Adipocyte (in vitro differentiated cells): ENCODE results near the gene PLEKHG5.

ENCODE experiments used
- DNase-seq: peaks from one replicate; pipeline ENCODE4 v3.0.0-alpha.2; 2015; ENCODE audit warnings: low read depth
- H3K27me3 ChIP-seq: replicated peaks from 2 replicates; pipeline ENCODE4 v1.7.0; 2013; ENCODE audit warnings: mild to moderate bottlenecking, low read length, moderate library complexity; ENCODE audit not compliant: control insufficient read depth, insufficient read depth
- H3K36me3 ChIP-seq: 2 replicates; pipeline ENCODE4 v1.7.0; 2013; ENCODE audit warnings: low read length, mild to moderate bottlenecking, moderate library complexity; ENCODE audit not compliant: control insufficient read depth, insufficient read depth, severe bottlenecking
- H3K4me1 ChIP-seq: 2 replicates; pipeline ENCODE4 v1.7.0; 2013; ENCODE audit warnings: mild to moderate bottlenecking, low read length, moderate library complexity; ENCODE audit not compliant: control insufficient read depth, insufficient read depth
- H3K4me3 ChIP-seq: 2 replicates; pipeline ENCODE4 v1.7.0; 2013; ENCODE audit warnings: mild to moderate bottlenecking, low read length, moderate library complexity
- H3K9ac ChIP-seq: 2 replicates; pipeline ENCODE4 v1.7.0; 2013; ENCODE audit warnings: mild to moderate bottlenecking, low read length, moderate library complexity
- H3K9me3 ChIP-seq: 2 replicates; pipeline ENCODE4 v1.7.0; 2013; ENCODE audit warnings: mild to moderate bottlenecking, low read length, moderate library complexity; ENCODE audit not compliant: control insufficient read depth

Gene PLEKHG5

GRCh38 chr1:6521536-6521935 is 30.1 kb upstream of the PLEKHG5 start:
- no peaks in the 10 kb centered on the region for H3K9me3 ChIP-seq
- H3K9ac ChIP-seq, result no peak overlapping the region
- no peaks in the 10 kb centered on the region for H3K27me3 ChIP-seq
- H3K36me3 ChIP-seq, result peaks cover 15% of the 10 kb centered on the region
- no peak overlapping the region for H3K4me3 ChIP-seq
- DNase-seq, result peak; percentile 14
- H3K4me1 ChIP-seq, result peaks cover 19% of the 10 kb centered on the region

GRCh38 chr1:6519935-6520671 is 28.6 kb upstream of the PLEKHG5 start:
- Histone ChIP-seq H3K4me3 (peak overlapping the region; percentile 16), H3K36me3 (peaks cover under 1% of the 10 kb centered on the region), H3K4me1 (peaks cover 25% of the 10 kb centered on the region), H3K9ac (no peak overlapping the region), H3K9me3 (no peaks in the 10 kb centered on the region), H3K27me3 (no peaks in the 10 kb centered on the region)
- peak; percentile 89 for DNase-seq

- no peaks in the 10 kb centered on the region for H3K9me3 ChIP-seq
- no peak overlapping the region for H3K9ac ChIP-seq
- H3K27me3 ChIP-seq, result no peaks in the 10 kb centered on the region
- no peak for DNase-seq
- peak overlapping the region; percentile 16 for H3K4me3 ChIP-seq
- H3K4me1 ChIP-seq, result peaks cover 25% of the 10 kb centered on the region
- no peaks in the 10 kb centered on the region for H3K36me3 ChIP-seq
Measured at GRCh38 chr1:6519491-6519934, 28.0 kb upstream of the PLEKHG5 start.

GRCh38 chr1:6517435-6517851 is 26.0 kb upstream of the PLEKHG5 start:
- Histone ChIP-seq H3K27me3 (no peaks in the 10 kb centered on the region), H3K9me3 (no peaks in the 10 kb centered on the region), H3K36me3 (no peaks in the 10 kb centered on the region), H3K9ac (no peak overlapping the region), H3K4me1 (peaks cover 25% of the 10 kb centered on the region), H3K4me3 (no peak overlapping the region)
- no peak for DNase-seq

GRCh38 chr1:6515771-6516170 is 24.3 kb upstream of the PLEKHG5 start:
- no peak for DNase-seq

GRCh38 chr1:6513320-6513801 is 21.9 kb upstream of the PLEKHG5 start:
- peaks cover 6% of the 10 kb centered on the region for H3K4me1 ChIP-seq
- H3K9me3 ChIP-seq, result no peaks in the 10 kb centered on the region
- no peak overlapping the region for H3K9ac ChIP-seq
- no peak for DNase-seq
- H3K36me3 ChIP-seq, result no peaks in the 10 kb centered on the region
- no peak overlapping the region for H3K4me3 ChIP-seq
- peaks cover 4% of the 10 kb centered on the region for H3K27me3 ChIP-seq

More at GRCh38 chr1:6515771-6516170, 24.3 kb upstream of the PLEKHG5 start:
- H3K36me3 ChIP-seq, result no peaks in the 10 kb centered on the region
- H3K27me3 ChIP-seq, result no peaks in the 10 kb centered on the region
- no peak overlapping the region for H3K4me3 ChIP-seq
- H3K4me1 ChIP-seq, result peaks cover 23% of the 10 kb centered on the region
- no peaks in the 10 kb centered on the region for H3K9me3 ChIP-seq
- H3K9ac ChIP-seq, result no peak overlapping the region

GRCh38 chr1:6512908-6513280 is 21.4 kb upstream of the PLEKHG5 start:
- peaks cover 8% of the 10 kb centered on the region for H3K27me3 ChIP-seq
- no peaks in the 10 kb centered on the region for H3K36me3 ChIP-seq
- no peak for DNase-seq
- H3K9me3 ChIP-seq, result no peaks in the 10 kb centered on the region
- H3K9ac ChIP-seq, result no peak overlapping the region
- no peak overlapping the region for H3K4me3 ChIP-seq
- peaks cover 6% of the 10 kb centered on the region for H3K4me1 ChIP-seq

GRCh38 chr1:6512245-6512907 is 20.9 kb upstream of the PLEKHG5 start:
- Histone ChIP-seq H3K9ac (no peak overlapping the region), H3K27me3 (peaks cover 11% of the 10 kb centered on the region), H3K4me3 (no peak overlapping the region), H3K4me1 (peaks cover 6% of the 10 kb centered on the region), H3K9me3 (no peaks in the 10 kb centered on the region), H3K36me3 (no peaks in the 10 kb centered on the region)
- no peak for DNase-seq

- Histone ChIP-seq H3K4me1 (peaks cover 6% of the 10 kb centered on the region), H3K36me3 (no peaks in the 10 kb centered on the region), H3K4me3 (no peak overlapping the region), H3K27me3 (peaks cover 17% of the 10 kb centered on the region), H3K9ac (no peak overlapping the region), H3K9me3 (no peaks in the 10 kb centered on the region)
- no peak for DNase-seq
Measured at GRCh38 chr1:6511561-6512244, 20.2 kb upstream of the PLEKHG5 start.

GRCh38 chr1:6511056-6511455 is 19.6 kb upstream of the PLEKHG5 start:
- H3K9ac ChIP-seq, result no peak overlapping the region
- no peaks in the 10 kb centered on the region for H3K9me3 ChIP-seq
- no peaks in the 10 kb centered on the region for H3K36me3 ChIP-seq
- no peak overlapping the region for H3K4me3 ChIP-seq
- no peak for DNase-seq
- H3K27me3 ChIP-seq, result peaks cover 21% of the 10 kb centered on the region
- peaks cover 6% of the 10 kb centered on the region for H3K4me1 ChIP-seq

- H3K36me3 ChIP-seq, result no peaks in the 10 kb centered on the region
- no peaks in the 10 kb centered on the region for H3K9me3 ChIP-seq
- no peak for DNase-seq
- H3K27me3 ChIP-seq, result peaks cover 25% of the 10 kb centered on the region
- peaks cover under 1% of the 10 kb centered on the region for H3K4me1 ChIP-seq
- no peak overlapping the region for H3K9ac ChIP-seq
- H3K4me3 ChIP-seq, result no peak overlapping the region
Measured at GRCh38 chr1:6510493-6510892, 19.0 kb upstream of the PLEKHG5 start.
